Loucy (cell line): ENCODE data around the gene ABCB9.

Experiments used
- H2AFZ ChIP-seq: fragments of 200-600 bp; sonication (generic); 2 replicates; pipeline ENCODE4 v1.6.0; 2016; ENCODE audit warnings: antibody characterized with exemption, mild to moderate bottlenecking, low read length, moderate library complexity
- H3F3A ChIP-seq: fragments of 200-600 bp; 2 replicates; pipeline ENCODE4 v1.6.0; 2016; ENCODE audit warnings: antibody characterized with exemption, low read depth, mild to moderate bottlenecking
- H3K27me3 ChIP-seq: fragments of 200-600 bp; sonication (generic); 2 replicates; pipeline ENCODE4 v1.6.1; 2014; ENCODE audit warnings: low read length, mild to moderate bottlenecking; ENCODE audit not compliant: insufficient read depth, poor library complexity, severe bottlenecking
- H3K36me3 ChIP-seq: fragments of 200-600 bp; sonication (generic); 2 replicates; pipeline ENCODE4 v1.6.1; 2016; ENCODE audit warnings: low read length; ENCODE audit not compliant: insufficient read depth
- H3K4me1 ChIP-seq: fragments of 200-600 bp; sonication (generic); 2 replicates; pipeline ENCODE4 v1.5.1; 2014; ENCODE audit warnings: low read length, mild to moderate bottlenecking; ENCODE audit not compliant: insufficient read depth, poor library complexity, severe bottlenecking
- H3K4me2 ChIP-seq: fragments of 200-600 bp; sonication (generic); 2 replicates; pipeline ENCODE4 v1.6.0; 2014; ENCODE audit warnings: antibody characterized with exemption, low read length, low read depth, mild to moderate bottlenecking; ENCODE audit not compliant: poor library complexity, severe bottlenecking
- H3K4me3 ChIP-seq: fragments of 200-600 bp; sonication (generic); 2 replicates; pipeline ENCODE4 v1.5.1; 2014; ENCODE audit warnings: low read length, mild to moderate bottlenecking, mixed read lengths; ENCODE audit not compliant: poor library complexity, severe bottlenecking
- H3K79me2 ChIP-seq: fragments of 200-600 bp; sonication (generic); 2 replicates; pipeline ENCODE4 v1.6.1; 2014; ENCODE audit warnings: low read length; ENCODE audit not compliant: insufficient read depth
- H3K9ac ChIP-seq: fragments of 200-600 bp; sonication (generic); 2 replicates; pipeline ENCODE4 v1.6.0; 2014; ENCODE audit warnings: mild to moderate bottlenecking, low read depth, low read length, moderate library complexity; ENCODE audit not compliant: poor library complexity, severe bottlenecking
- H3K9me2 ChIP-seq: fragments of 200-600 bp; sonication (generic); replicated peaks from 2 replicates; pipeline ENCODE4 v1.6.1; 2016; ENCODE audit warnings: low read depth, low read length, mixed read lengths
- H3K9me3 ChIP-seq: fragments of 200-600 bp; sonication (generic); 2 replicates; pipeline ENCODE4 v1.6.1; 2014; ENCODE audit warnings: mild to moderate bottlenecking, antibody characterized with exemption, low read length, low read depth; ENCODE audit not compliant: insufficient read depth
- H4K20me1 ChIP-seq: fragments of 200-600 bp; sonication (generic); 2 replicates; pipeline ENCODE4 v1.6.0; 2014; ENCODE audit warnings: antibody characterized with exemption, low read length, mild to moderate bottlenecking; ENCODE audit not compliant: insufficient read depth, poor library complexity, severe bottlenecking
- EZH2phosphoT487 ChIP-seq: fragments of 200-600 bp; IDR thresholded peaks from 2 replicates; pipeline ENCODE4 v1.6.1; 2018; ENCODE audit warnings: antibody characterized with exemption, mild to moderate bottlenecking, moderate library complexity, borderline replicate concordance
- TF ChIP-seq, protein P1 (sequence below): fragments of 200-600 bp; sonication (generic); conservative IDR thresholded peaks from 2 replicates; pipeline ENCODE4 v1.5.1; 2014; ENCODE audit warnings: mild to moderate bottlenecking, antibody characterized with exemption, low read length

Gene ABCB9

DNA sequence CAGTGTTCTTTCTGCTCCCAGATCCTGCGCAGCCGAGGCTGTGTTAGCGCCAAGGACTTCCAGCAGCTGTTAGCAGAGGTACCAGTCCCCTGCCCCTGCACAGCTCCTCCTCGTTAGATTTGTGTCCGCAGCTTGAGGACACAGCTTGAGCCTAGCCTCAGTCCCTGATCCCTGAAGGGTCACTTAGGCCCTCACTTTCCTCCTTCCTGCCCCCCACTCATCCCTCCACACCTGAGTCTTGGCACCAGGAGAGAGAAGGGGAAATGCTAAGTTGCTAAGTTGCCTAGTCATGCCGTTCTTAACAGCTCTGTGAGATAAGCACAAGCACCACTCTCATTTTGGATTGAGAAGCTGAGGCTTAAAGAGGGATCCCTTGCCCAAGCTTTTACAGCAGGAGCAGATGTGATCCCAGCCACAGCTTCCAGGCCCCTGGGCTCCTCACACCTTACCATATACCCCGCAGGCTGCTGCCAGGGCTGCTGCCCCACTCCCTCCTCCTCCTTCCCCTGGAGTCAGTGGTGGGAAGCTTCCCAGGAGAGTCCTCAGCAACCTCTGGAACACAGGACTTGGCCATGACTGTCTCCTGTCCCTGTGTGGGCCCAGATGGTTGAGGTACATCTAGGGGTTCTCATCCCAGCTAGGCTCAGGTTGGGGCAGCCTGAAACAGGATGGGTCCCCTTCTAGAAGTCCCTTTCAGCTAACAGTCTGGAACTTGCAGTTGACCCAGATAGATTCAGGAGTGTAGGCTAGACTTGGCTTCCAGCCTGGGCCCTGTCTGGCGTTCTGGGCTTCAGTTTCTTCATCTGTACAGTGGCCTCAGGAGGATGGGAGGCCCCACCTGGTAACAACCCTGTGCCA is 9.8 kb upstream of the ABCB9 start:
- H3K4me1 ChIP-seq: peaks cover 15% of the 10 kb centered on the region
- H3K27me3 ChIP-seq: no peaks in the 10 kb centered on the region
- H3K9ac ChIP-seq: peak overlapping the region; percentile 99
- no peaks in the 10 kb centered on the region for H3K9me2 ChIP-seq
- H3K79me2 ChIP-seq: peaks cover 57% of the 10 kb centered on the region
- peak overlapping the region; percentile 96 for H3K4me2 ChIP-seq
- no peaks in the 10 kb centered on the region for H3K36me3 ChIP-seq
- H4K20me1 ChIP-seq: peaks cover 5% of the 10 kb centered on the region
- no peak overlapping the region for H2AFZ ChIP-seq
- H3F3A ChIP-seq: no peaks in the 10 kb centered on the region
- H3K9me3 ChIP-seq: no peaks in the 10 kb centered on the region
- peak overlapping the region; percentile 98 for H3K4me3 ChIP-seq
- TF ChIP-seq, protein P1, sequence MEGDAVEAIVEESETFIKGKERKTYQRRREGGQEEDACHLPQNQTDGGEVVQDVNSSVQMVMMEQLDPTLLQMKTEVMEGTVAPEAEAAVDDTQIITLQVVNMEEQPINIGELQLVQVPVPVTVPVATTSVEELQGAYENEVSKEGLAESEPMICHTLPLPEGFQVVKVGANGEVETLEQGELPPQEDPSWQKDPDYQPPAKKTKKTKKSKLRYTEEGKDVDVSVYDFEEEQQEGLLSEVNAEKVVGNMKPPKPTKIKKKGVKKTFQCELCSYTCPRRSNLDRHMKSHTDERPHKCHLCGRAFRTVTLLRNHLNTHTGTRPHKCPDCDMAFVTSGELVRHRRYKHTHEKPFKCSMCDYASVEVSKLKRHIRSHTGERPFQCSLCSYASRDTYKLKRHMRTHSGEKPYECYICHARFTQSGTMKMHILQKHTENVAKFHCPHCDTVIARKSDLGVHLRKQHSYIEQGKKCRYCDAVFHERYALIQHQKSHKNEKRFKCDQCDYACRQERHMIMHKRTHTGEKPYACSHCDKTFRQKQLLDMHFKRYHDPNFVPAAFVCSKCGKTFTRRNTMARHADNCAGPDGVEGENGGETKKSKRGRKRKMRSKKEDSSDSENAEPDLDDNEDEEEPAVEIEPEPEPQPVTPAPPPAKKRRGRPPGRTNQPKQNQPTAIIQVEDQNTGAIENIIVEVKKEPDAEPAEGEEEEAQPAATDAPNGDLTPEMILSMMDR: no peak
- no peak for TF ChIP-seq EZH2phosphoT487

- Histone ChIP-seq H3K36me3 (no peaks in the 10 kb centered on the region), H3K27me3 (no peaks in the 10 kb centered on the region), H2AFZ (peak within 1 kb of the TSS; percentile 100), H3K4me2 (peak within 1 kb of the TSS; percentile 96), H3K4me1 (peaks cover 15% of the 10 kb centered on the region), H3K79me2 (peaks cover 49% of the 10 kb centered on the region), H3K9ac (peak within 1 kb of the TSS; percentile 99), H4K20me1 (no peaks in the 10 kb centered on the region), H3K9me2 (no peaks in the 10 kb centered on the region), H3F3A (no peaks in the 10 kb centered on the region), H3K4me3 (peak within 1 kb of the TSS; percentile 98), H3K9me3 (no peaks in the 10 kb centered on the region)
- TF ChIP-seq EZH2phosphoT487: no peak
- TF ChIP-seq, protein P1: no peak
Observed at GRCh38 chr12:122974892-122975789, 8.9 kb upstream of the ABCB9 start, which contains the start of gene OGFOD2. OGFOD2 (plus strand) TSS chr12:122975244; CDS start chr12:122975252, 8 bp downstream.

DNA sequence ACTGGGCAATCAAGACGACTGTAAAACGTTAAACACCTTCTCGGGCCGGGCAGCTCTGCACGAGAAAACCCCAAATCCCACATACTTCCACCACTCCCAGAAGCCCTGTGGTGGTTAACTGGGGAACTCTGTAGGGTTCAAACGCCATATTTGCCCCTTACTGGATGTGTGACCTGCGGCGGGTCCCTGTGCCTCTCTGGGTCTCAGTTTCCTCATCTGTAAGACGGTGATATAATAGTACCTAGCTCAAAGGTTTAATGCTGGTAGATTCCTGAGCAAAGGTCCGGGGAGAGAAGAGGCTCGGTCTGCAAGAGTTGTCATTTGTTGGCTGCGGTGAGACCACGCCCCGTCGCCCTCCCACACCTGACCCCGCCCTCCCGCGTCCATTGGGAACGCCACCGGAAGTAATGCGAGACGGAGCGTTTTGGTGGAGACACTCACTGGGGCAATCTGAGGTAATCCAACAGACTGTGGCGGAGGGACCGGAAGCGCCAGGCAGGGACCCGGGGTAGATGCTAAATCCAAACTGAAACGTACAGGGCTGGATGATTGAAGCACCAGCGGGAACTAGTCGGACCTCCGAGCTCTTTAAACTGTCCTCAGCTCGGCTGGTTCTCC is 8.1 kb upstream of the ABCB9 start:
- H3K9me2 ChIP-seq: no peaks in the 10 kb centered on the region
- H3K79me2 ChIP-seq: peaks cover 41% of the 10 kb centered on the region
- no peaks in the 10 kb centered on the region for H4K20me1 ChIP-seq
- H3K36me3 ChIP-seq: no peaks in the 10 kb centered on the region
- no peaks in the 10 kb centered on the region for H3K9me3 ChIP-seq
- peak overlapping the region; percentile 100 for H2AFZ ChIP-seq
- H3K9ac ChIP-seq: peak overlapping the region; percentile 99
- H3F3A ChIP-seq: no peaks in the 10 kb centered on the region
- H3K27me3 ChIP-seq: no peaks in the 10 kb centered on the region
- H3K4me2 ChIP-seq: peak overlapping the region; percentile 96
- peak overlapping the region; percentile 98 for H3K4me3 ChIP-seq
- TF ChIP-seq EZH2phosphoT487: no peak
- TF ChIP-seq, protein P1: no peak
- peaks cover 15% of the 10 kb centered on the region for H3K4me1 ChIP-seq
